Left lung (tissue), 10 donors: Measurements from ENCODE around the gene C15orf62. TPM values are rescaled to one million over a fixed set of nuclear protein-coding genes. Genes with fewer than 3 reads are reported as not detected.

ENCODE experiments used
- ATAC-seq: fragments of 200-7000 bp; cut with Tn5 transposase; one replicate; pipeline ENCODE4 v1.9.1; 2020; ENCODE audit warnings: moderate library complexity
- DNase-seq, 4 donors: peaks; one replicate each; pipeline ENCODE4 v3.0.0-alpha.2; 2013 to 2020
- H3K27ac ChIP-seq, 2 donors: fragments of 200-600 bp; sonication (generic) in 1 of 2; one replicate each; pipeline versions ENCODE4 v1.5.0 to v1.8.0; 2020 to 2021
- H3K27me3 ChIP-seq, 2 donors: fragments of 200-600 bp; sonication (generic) in 1 of 2; one replicate each; pipeline versions ENCODE4 v1.5.0 to v1.8.0; 2020 to 2021
- H3K36me3 ChIP-seq, 2 donors: fragments of 200-600 bp; sonication (generic) in 1 of 2; one replicate each; pipeline versions ENCODE4 v1.5.0 to v1.8.0; 2020 to 2021
- H3K4me1 ChIP-seq, 2 donors: fragments of 200-600 bp; one replicate each; pipeline ENCODE4 v1.8.0; 2021
- H3K4me3 ChIP-seq, 2 donors: fragments of 200-600 bp; sonication (generic) in 1 of 2; one replicate each; pipeline versions ENCODE4 v1.5.0 to v1.8.0; 2020 to 2021; ENCODE audit warnings: mild to moderate bottlenecking in 1 of 2
- H3K9me3 ChIP-seq, 2 donors: fragments of 200-600 bp; sonication (generic) in 1 of 2; one replicate each; pipeline versions ENCODE4 v1.5.0 to v1.8.0; 2020 to 2021
- CTCF ChIP-seq, 2 donors: fragments of 200-600 bp; sonication (generic) in 1 of 2; IDR thresholded peaks; one replicate each; pipeline versions ENCODE4 v1.5.0 to v1.8.0; 2021; ENCODE audit warnings: antibody characterized with exemption in 2 of 2
- intact Hi-C, 2 donors: fragments of 100-400 bp; cut with DNase I; formaldehyde crosslinking; loops; one replicate each; pipeline versions ENCODE4 v1.11.2 to v1.14.2; 2022
- polyA plus RNA-seq, 6 donors: library from polyadenylated mRNA; unstranded; fragments of 120-200 nt; gene quantifications; one replicate each; pipeline ENCODE4 v1.2.1, GENCODE V29; 2013; ENCODE audit not compliant: insufficient read length in 6 of 6
- total RNA-seq, 2 donors: library from RNA; stranded (reverse); fragmentation: NEBNext Ultra II Directional; extraction: Animal tissue kit (Norgen Biotek cat#: 25700); gene quantifications; one replicate each; pipeline ENCODE4 v1.2.1, GENCODE V29; 2021
- donor health status: DM: no; HTN: yes; CAD: no.
- donor health status: DM: no; HTN: no; CAD: no.

The C15orf62 gene
- total and polyA plus RNA-seq, 8 donors, result 0.32 to 4.6 (median 3.7) TPM

- H3K9me3 ChIP-seq, result no peaks in the 10 kb centered on the region
- H3K27ac ChIP-seq, result no peak overlapping the region
- no peaks in the 10 kb centered on the region for H3K4me1 ChIP-seq
- DNase-seq, result no peak
- H3K4me3 ChIP-seq, result no peak overlapping the region
- intact Hi-C loops, result no loop called here
- peaks cover 0 to 6% of the 10 kb centered on the region in 2 donors for H3K36me3 ChIP-seq
- no peak for TF ChIP-seq CTCF (IDR thresholded peaks at IDR 0.05)
- no peak for ATAC-seq
- no peaks in the 10 kb centered on the region for H3K27me3 ChIP-seq
These were observed 45.9 kb upstream of the C15orf62 start for GRCh38 chr15:40723919-40724318.

DNA sequence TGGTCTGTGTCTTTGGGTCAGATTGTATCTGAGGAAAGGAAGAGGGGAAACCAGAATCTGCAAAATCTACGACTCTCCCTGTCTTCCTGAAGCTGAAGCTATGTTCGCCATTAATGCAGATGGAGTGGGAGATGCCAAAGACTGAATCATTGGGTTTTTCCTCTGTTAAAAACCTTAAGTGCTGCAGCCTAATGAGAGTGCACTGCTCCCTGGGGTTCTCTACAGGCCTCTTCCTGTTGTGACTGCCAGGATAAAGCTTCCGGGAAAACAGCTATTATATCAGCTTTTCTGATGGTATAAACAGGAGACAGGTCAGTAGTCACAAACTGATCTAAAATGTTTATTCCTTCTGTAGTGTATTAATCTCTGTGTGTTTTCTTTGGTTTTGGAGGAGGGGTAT lies 38.7 kb upstream of the C15orf62 start:
- intact Hi-C loops, result no loop called here
- H3K9me3 ChIP-seq, result no peaks in the 10 kb centered on the region
- H3K27ac ChIP-seq, result no peak overlapping the region
- H3K27me3 ChIP-seq, result no peaks in the 10 kb centered on the region
- peaks cover 0 to 65% of the 10 kb centered on the region in 2 donors for H3K36me3 ChIP-seq
- H3K4me1 ChIP-seq, result no peaks in the 10 kb centered on the region
- H3K4me3 ChIP-seq, result no peak overlapping the region
- ATAC-seq, result no peak
- DNase-seq, result no peak
- TF ChIP-seq CTCF (IDR thresholded peaks at IDR 0.05), result no peak

DNA sequence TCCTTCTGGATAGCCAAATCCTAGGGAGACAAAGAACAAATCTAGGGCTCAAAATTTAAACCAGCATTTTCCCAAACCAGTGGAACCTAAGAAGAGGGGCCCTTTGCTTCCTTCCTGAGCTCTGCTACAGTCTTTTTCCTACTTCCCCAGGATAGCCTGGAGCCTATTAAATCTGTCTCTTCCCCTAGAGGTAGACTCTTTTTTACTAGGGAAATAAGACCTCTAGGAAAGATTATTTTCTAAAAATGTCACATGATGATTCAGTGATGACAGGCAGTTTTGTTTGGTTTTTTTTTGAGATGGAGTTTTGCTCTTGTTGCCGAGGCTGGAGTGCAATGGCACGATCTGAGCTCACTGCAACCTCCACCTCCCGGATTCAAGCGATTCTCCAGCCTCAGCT lies 33.2 kb upstream of the C15orf62 start:
- H3K4me3 ChIP-seq, result no peak overlapping the region
- H3K9me3 ChIP-seq, result no peaks in the 10 kb centered on the region
- no peaks in the 10 kb centered on the region for H3K27me3 ChIP-seq
- H3K27ac ChIP-seq, result no peak overlapping the region
- no peak for TF ChIP-seq CTCF (IDR thresholded peaks at IDR 0.05)
- H3K36me3 ChIP-seq, result peaks cover 0 to 100% of the 10 kb centered on the region in 2 donors
- no peak for DNase-seq
- intact Hi-C loops, result no loop called here
- no peaks in the 10 kb centered on the region for H3K4me1 ChIP-seq
- ATAC-seq, result no peak

- no peak for ATAC-seq
- Histone ChIP-seq H3K36me3 (peaks cover 0 to 100% of the 10 kb centered on the region in 2 donors), H3K27ac (no peak overlapping the region), H3K4me3 (no peak overlapping the region), H3K4me1 (no peaks in the 10 kb centered on the region), H3K9me3 (no peaks in the 10 kb centered on the region), H3K27me3 (no peaks in the 10 kb centered on the region)
- intact Hi-C loops, result no loop called here
- TF ChIP-seq CTCF (IDR thresholded peaks at IDR 0.05), result no peak
- no peak for DNase-seq
These were observed 32.7 kb upstream of the C15orf62 start for GRCh38 chr15:40737048-40737447.

DNA sequence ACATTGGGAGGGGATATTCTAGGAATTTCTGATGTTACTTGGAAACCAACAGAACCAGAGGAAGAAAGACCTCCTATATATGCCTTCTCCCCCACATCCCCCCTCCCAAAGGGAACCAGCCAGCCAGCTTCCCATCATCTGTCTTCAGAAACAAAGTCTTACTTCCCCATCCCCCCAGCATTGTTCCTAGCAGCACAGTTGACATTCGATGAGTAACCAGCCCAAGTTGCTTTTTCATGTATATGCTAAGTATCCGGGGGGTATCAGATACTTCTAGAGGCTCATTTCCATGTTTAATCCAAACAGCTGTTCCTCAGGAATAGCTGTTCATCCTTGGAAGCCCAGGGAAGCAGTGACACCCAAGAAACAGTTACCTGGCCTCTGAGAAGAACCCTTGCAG lies 30.7 kb upstream of the C15orf62 start:
- DNase-seq (no peak), ATAC-seq (no peak)
- Histone ChIP-seq H3K27me3 (no peaks in the 10 kb centered on the region), H3K27ac (no peak overlapping the region), H3K4me3 (no peak overlapping the region), H3K4me1 (peaks cover 0 to 5% of the 10 kb centered on the region in 2 donors), H3K36me3 (peaks cover 0 to 100% of the 10 kb centered on the region in 2 donors), H3K9me3 (no peaks in the 10 kb centered on the region)
- intact Hi-C loops, result no loop called here
- TF ChIP-seq CTCF (IDR thresholded peaks at IDR 0.05), result no peak
